GM18951 (cell line): Measurements from ENCODE around the gene ARHGAP19.

Source experiments
- POLR2A ChIP-seq: IDR thresholded peaks from 4 replicates; pipeline ENCODE4 v1.6.1; 2011; ENCODE audit warnings: mild to moderate bottlenecking; ENCODE audit not compliant: insufficient read length, insufficient read depth; ENCODE audit errors: extremely low read depth
- in situ Hi-C: fragments of 300-500 bp; cut with MboI; formaldehyde crosslinking; loops from one replicate; pipeline ENCODE4 v1.12.0; 2022; ENCODE audit warnings: low sequenced_read_pairs, mixed read lengths, inconsistent platforms; ENCODE audit not compliant: unreplicated experiment

ARHGAP19 gene

DNA sequence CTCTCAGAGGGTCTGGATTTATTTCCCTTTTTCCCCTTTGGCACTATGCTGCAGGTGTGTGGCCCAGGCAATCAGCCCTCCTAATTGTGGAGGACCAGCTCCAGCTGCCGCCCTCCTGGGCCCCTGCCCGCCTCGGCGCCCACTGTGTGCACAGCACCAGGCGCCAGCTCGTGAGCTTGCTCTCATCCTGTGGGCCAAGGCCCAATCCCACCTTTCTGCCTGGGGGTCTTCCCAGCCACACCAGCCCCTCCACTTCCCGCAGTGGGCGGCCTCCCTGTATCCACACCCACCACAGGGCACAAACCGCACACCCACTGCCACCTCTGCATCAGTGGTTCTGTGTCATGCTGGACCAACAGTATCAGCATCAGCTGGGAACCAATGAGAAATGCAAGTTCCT is 81.2 kb downstream of the ARHGAP19 start:
- no peak for TF ChIP-seq POLR2A
- in situ Hi-C loops, result loop anchor here (10.0 kb wide), 1 partner anchor 136 kb away; no protein-coding TSS in a partner anchor

- in situ Hi-C loops, result loop anchor here (10.0 kb wide), 1 partner anchor 136 kb away; no protein-coding TSS in a partner anchor
- TF ChIP-seq POLR2A, result no peak
These were observed 81.9 kb downstream of the ARHGAP19 start for GRCh38 chr10:97210543-97210960.

DNA sequence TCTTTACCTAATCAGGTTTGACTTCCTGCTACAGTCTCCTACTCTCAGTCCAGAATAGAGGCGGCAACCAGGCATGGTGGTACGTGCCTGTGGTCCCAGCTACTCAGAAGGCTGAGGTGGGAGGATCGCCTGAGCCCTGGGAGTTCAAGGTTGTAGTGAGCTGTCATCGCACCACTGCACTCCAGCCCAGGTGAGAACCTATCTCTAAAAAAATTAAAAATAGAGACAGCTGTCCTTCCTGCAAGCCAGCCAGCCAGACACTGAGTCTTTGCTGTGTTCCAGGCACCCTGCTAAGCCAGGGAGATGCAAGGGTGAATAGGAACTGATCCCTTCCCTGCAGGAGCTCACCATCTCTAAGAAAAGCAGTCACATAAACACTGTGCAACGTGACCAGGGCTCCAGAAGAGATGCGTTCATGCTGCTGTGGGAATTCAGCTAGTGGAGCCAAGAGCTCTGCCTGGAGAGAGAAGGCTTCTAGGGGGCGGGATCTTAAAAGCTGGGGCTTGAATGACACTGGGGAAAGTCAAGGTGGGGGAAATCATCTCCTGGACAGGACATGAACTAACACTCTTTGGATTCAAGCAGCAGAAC is 84.6 kb downstream of the ARHGAP19 start:
- in situ Hi-C loops, result no loop called here
- TF ChIP-seq POLR2A, result no peak

- in situ Hi-C loops, result no loop called here
- TF ChIP-seq POLR2A, result no peak
These were observed 85.3 kb downstream of the ARHGAP19 start for GRCh38 chr10:97207131-97207530.

GRCh38 chr10:97204826-97205679 is 87.4 kb downstream of the ARHGAP19 start:
- in situ Hi-C loops, result no loop called here

DNA sequence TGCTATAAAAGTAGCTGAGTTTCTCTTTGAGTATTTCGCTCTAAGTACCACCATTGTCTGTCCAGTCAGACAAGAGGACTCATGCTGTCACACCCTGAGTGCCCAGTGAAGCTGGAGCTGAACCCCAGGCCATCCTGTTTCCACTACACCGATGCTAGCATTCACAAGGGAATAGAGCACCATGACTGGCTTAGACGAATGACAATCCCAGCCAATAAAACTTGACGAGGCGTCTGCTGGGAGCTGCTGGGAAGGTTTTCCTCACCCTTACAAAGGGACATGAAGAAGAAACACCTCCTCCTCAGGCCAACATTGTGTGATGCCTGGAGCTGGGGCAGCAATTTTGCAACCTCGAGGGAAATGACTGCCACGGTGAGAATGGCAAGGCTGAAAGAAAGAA is 89.2 kb downstream of the ARHGAP19 start:
- in situ Hi-C loops, result no loop called here
- no peak for TF ChIP-seq POLR2A

More at GRCh38 chr10:97204826-97205679, 87.4 kb downstream of the ARHGAP19 start:
- no peak for TF ChIP-seq POLR2A

DNA sequence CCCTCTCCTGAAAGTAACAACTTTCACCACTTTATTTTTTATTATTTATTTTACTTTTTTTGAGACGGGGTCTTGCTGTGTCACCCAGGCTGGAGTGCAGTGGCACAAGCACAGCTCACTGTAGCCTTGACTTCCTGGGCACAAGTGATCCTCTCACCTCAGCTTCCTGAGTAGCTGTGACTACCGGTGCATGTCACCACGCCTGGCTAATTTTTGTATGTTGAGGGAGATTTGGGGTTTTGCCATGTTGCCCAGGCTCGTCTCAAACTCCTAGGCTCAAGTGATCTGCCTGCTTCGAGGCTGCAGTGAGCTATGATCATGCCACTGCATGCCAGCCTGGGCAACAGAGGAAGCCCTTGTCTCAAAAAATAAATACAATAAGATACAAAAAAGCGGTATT is 91.8 kb downstream of the ARHGAP19 start:
- in situ Hi-C loops, result no loop called here
- TF ChIP-seq POLR2A, result no peak

DNA sequence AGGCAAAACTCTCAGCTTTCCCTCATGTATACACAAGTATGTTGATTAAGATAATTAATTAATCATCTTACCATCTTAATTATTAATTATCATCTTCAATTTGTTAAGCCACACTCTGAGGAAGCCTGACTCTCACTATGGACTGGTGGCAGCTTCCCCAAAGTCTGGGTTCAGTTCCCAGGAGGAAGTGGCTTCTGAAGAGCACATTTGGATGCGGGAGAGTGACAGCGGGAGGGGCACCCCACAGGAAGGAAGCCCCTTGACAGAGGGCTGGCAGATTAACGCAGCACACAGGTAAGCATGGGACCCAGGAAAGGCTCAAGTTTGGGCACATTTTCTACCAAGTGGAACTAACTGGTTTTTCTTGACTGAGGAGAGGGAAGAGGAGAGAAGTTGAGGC is 93.3 kb downstream of the ARHGAP19 start:
- in situ Hi-C loops, result no loop called here
- TF ChIP-seq POLR2A, result no peak

- in situ Hi-C loops, result no loop called here
- no peak for TF ChIP-seq POLR2A
These were observed 95.4 kb downstream of the ARHGAP19 start for GRCh38 chr10:97197030-97197500.

GRCh38 chr10:97196223-97197029 is 96.0 kb downstream of the ARHGAP19 start:
- in situ Hi-C loops, result no loop called here
- no peak for TF ChIP-seq POLR2A

DNA sequence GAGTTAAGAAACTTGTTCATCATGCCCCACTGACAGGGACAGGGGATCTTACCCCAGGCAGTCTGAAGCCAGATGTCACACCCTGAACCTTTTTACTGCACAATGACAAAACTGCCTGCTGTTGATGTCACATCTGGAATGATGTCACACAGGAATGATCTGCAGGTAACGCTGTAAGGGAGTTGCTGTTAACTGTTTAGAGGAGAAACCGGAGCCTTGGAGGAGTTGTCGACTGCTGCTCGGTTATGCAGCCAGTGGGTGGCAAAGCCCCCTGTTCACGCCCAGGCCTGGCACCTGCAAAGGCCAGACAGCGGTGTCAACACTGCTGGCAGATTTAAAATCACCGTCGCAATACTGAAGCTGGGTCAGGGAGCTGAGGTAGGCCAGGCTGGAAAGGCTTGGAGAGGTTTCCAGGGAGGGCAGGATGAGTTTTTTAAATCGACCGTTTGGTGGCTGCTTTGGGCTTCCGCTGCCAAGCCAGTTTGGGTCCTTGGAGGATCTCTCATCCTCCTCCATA is 96.7 kb downstream of the ARHGAP19 start:
- in situ Hi-C loops, result no loop called here
- no peak for TF ChIP-seq POLR2A

DNA sequence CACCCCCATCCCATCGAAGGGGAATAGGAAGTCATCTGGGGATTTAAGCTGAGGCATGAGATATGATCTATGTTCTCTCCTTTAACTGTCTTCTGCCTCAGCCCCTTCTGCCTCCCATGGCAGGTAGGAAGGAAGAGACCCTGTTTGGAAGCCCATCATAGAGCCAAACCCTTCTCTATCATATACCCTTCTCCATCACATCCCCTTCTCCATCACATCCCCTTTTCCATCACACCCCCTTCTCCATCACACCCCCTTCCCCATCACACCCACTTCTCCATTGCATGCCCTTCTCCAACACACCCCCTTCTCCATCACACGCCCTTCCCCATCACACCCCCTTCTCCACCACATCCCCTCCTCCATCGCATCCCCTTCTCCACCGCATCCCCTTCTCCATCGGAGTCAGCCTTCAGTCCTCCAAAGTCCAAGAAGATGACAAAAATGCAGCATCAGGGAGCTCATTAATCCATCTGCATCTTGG is 99.4 kb downstream of the ARHGAP19 start:
- no peak for TF ChIP-seq POLR2A
- in situ Hi-C loops, result no loop called here

GRCh38 chr10:97190450-97190849 is 102.0 kb downstream of the ARHGAP19 start:
- in situ Hi-C loops, result no loop called here
- TF ChIP-seq POLR2A, result no peak
